IMR-90 (cell line): Measurements from ENCODE around the gene CPLX4. TPM values are rescaled to one million over a fixed set of nuclear protein-coding genes. Genes with fewer than 3 reads are reported as not detected.

ENCODE experiments used
- ATAC-seq: fragments of 200-7000 bp; cut with Tn5 transposase; 2 replicates; pipeline ENCODE4 v1.9.1; 2020; ENCODE audit warnings: low read depth, mild to moderate bottlenecking, moderate library complexity
- BruUV-seq: library from RNA; stranded (reverse); fragments of 400-500 nt; replicated peaks from 2 replicates; lab custom pipeline; 2021; lab: Mats Ljungman, UMichigan
- CTCF ChIA-PET: fragments of 300-600 bp; formaldehyde crosslinking; extraction: SDS; loops from one replicate; lab custom pipeline; 2021; ENCODE audit warnings: antibody characterized with exemption; lab: Yijun Ruan, JAX
- POLR2A ChIA-PET: fragments of 300-600 bp; sonication (Branson Sonifier 250); formaldehyde crosslinking; loops from one replicate; lab custom pipeline; 2022; ENCODE audit warnings: antibody characterized with exemption; ENCODE audit not compliant: unreplicated experiment; lab: Charles Lee
- DNase-seq: peaks from one replicate; pipeline ENCODE4 v3.0.0; 2013
- H2AFZ ChIP-seq: replicated peaks from 2 replicates; pipeline ENCODE3; 2013; ENCODE audit warnings: low read length, mild to moderate bottlenecking; ENCODE audit not compliant: poor library complexity
- H2AK5ac ChIP-seq: 2 replicates; pipeline ENCODE4 v1.6.1; 2013; ENCODE audit warnings: low read depth, low read length, inconsistent platforms
- H2AK9ac ChIP-seq: replicated peaks from 2 replicates; pipeline ENCODE3; 2013; ENCODE audit warnings: mild to moderate bottlenecking, low read depth, low read length, moderate library complexity; ENCODE audit not compliant: poor library complexity
- H2BK120ac ChIP-seq: 2 replicates; pipeline ENCODE4 v1.6.1; 2013; ENCODE audit warnings: low read depth, low read length, inconsistent platforms
- H2BK15ac ChIP-seq: 3 replicates; pipeline ENCODE4 v1.6.1; 2013; ENCODE audit warnings: low read depth, low read length, inconsistent platforms
- H2BK20ac ChIP-seq: 2 replicates; pipeline ENCODE4 v1.6.1; 2013; ENCODE audit warnings: low read depth, mild to moderate bottlenecking, inconsistent platforms, low read length, moderate library complexity
- H2BK5ac ChIP-seq: 2 replicates; pipeline ENCODE4 v1.6.1; 2013; ENCODE audit warnings: mild to moderate bottlenecking, low read depth, low read length, inconsistent platforms; ENCODE audit not compliant: poor library complexity, severe bottlenecking
- H3K14ac ChIP-seq: replicated peaks from 2 replicates; pipeline ENCODE4 v1.6.1; 2013; ENCODE audit warnings: low read depth, low read length, inconsistent platforms
- H3K18ac ChIP-seq: 2 replicates; pipeline ENCODE4 v1.6.1; 2013; ENCODE audit warnings: low read depth, low read length, control low read depth
- H3K23ac ChIP-seq: 2 replicates; pipeline ENCODE4 v1.6.1; 2013; ENCODE audit warnings: low read depth, low read length, inconsistent platforms
- H3K27ac ChIP-seq: 2 replicates; pipeline ENCODE4 v1.5.1; 2013; ENCODE audit warnings: mild to moderate bottlenecking, control low read depth, low read length; ENCODE audit not compliant: insufficient read depth
- H3K27me3 ChIP-seq: 2 replicates; pipeline ENCODE4 v1.6.1; 2013; ENCODE audit warnings: low read length; ENCODE audit not compliant: control insufficient read depth, insufficient read depth
- H3K36me3 ChIP-seq: 2 replicates; pipeline ENCODE4 v1.6.1; 2013; ENCODE audit warnings: low read length, mixed read lengths; ENCODE audit not compliant: control insufficient read depth, insufficient read depth
- H3K4ac ChIP-seq: 2 replicates; pipeline ENCODE4 v1.6.1; 2013; ENCODE audit warnings: low read depth, low read length, inconsistent platforms
- H3K4me1 ChIP-seq: 2 replicates; pipeline ENCODE4 v1.6.1; 2013; ENCODE audit warnings: low read length, mixed read lengths; ENCODE audit not compliant: control insufficient read depth, insufficient read depth
- H3K4me2 ChIP-seq: 2 replicates; pipeline ENCODE4 v1.6.1; 2013; ENCODE audit warnings: low read depth, mild to moderate bottlenecking, control low read depth, low read length, moderate library complexity
- H3K4me3 ChIP-seq: 2 replicates; pipeline ENCODE4 v1.5.1; 2013; ENCODE audit warnings: low read depth, mild to moderate bottlenecking, control low read depth, low read length, moderate library complexity; ENCODE audit not compliant: insufficient read depth
- H3K56ac ChIP-seq: 2 replicates; pipeline ENCODE4 v1.6.1; 2013; ENCODE audit warnings: low read length, inconsistent platforms; ENCODE audit not compliant: insufficient read depth; ENCODE audit errors: extremely low read depth
- H3K79me1 ChIP-seq, 2 experiments: 2 replicates each; pipeline ENCODE4 v1.6.1; 2013; ENCODE audit warnings: low read length in 2 of 2, inconsistent platforms in 1 of 2, low read depth in 1 of 2
- H3K9ac ChIP-seq: 2 replicates; pipeline ENCODE4 v1.6.1; 2013; ENCODE audit warnings: low read depth, low read length, control low read depth
- H3K9me1 ChIP-seq: 2 replicates; pipeline ENCODE4 v1.6.1; 2013; ENCODE audit warnings: low read length, inconsistent platforms; ENCODE audit not compliant: insufficient read depth
- H3K9me3 ChIP-seq: 2 replicates; pipeline ENCODE4 v1.6.1; 2013; ENCODE audit warnings: low read length; ENCODE audit not compliant: control insufficient read depth, insufficient read depth
- H4K20me1 ChIP-seq: 2 replicates; pipeline ENCODE4 v1.6.1; 2013; ENCODE audit warnings: low read length, inconsistent platforms; ENCODE audit not compliant: insufficient read depth
- H4K5ac ChIP-seq: 2 replicates; pipeline ENCODE4 v1.6.1; 2013; ENCODE audit warnings: mild to moderate bottlenecking, low read depth, low read length, control low read depth
- H4K8ac ChIP-seq, 2 experiments: 2 replicates each; pipeline ENCODE4 v1.6.1; 2013; ENCODE audit warnings: low read depth in 2 of 2, low read length in 2 of 2, control low read depth in 1 of 2, inconsistent platforms in 1 of 2
- H4K91ac ChIP-seq: 2 replicates; pipeline ENCODE4 v1.6.1; 2013; ENCODE audit warnings: low read depth, low read length, inconsistent platforms; ENCODE audit not compliant: insufficient read depth
- BHLHE40 ChIP-seq: fragments of 150-350 bp; IDR thresholded peaks from 2 replicates; pipeline ENCODE4 v1.6.1; 2016; ENCODE audit warnings: mild to moderate bottlenecking, low read depth, low read length
- FOS ChIP-seq: fragments of 150-350 bp; IDR thresholded peaks from 2 replicates; pipeline ENCODE4 v1.6.1; 2016; ENCODE audit warnings: low read depth, low read length
- POLR2A ChIP-seq: IDR thresholded peaks from 2 replicates; pipeline ENCODE4 v1.6.1; 2012; ENCODE audit warnings: mild to moderate bottlenecking, low read depth, low read length
- RAD21 ChIP-seq: IDR thresholded peaks from 2 replicates; pipeline ENCODE4 v1.6.1; 2012; ENCODE audit warnings: low read length, improper control_type of control experiment
- RCOR1 ChIP-seq: IDR thresholded peaks from 2 replicates; pipeline ENCODE4 v1.6.1; 2012; ENCODE audit warnings: mild to moderate bottlenecking, low read length, improper control_type of control experiment; ENCODE audit not compliant: insufficient replicate concordance
- WGBS, 2 experiments: methylation state at CpG; one replicate each; pipeline versions ENCODE4 v1.1.5 to v1.1.7; 2013; ENCODE audit warnings: missing lambda C conversion rate in 2 of 2; ENCODE audit not compliant: insufficient read length in 1 of 2; ENCODE audit errors: extremely low coverage in 2 of 2; 5-methylcytosine and 5-hydroxymethylcytosine counted together
- dilution Hi-C: fragments of 300-500 bp; cut with HindIII; formaldehyde crosslinking; loops from one replicate; pipeline ENCODE4 v1.14.3; 2018; ENCODE audit warnings: low sequenced_read_pairs; ENCODE audit not compliant: unreplicated experiment
- in situ Hi-C: fragments of 300-500 bp; cut with MboI; formaldehyde crosslinking; loops from 3 replicates; pipeline ENCODE4 v1.14.3; 2019; ENCODE audit warnings: low sequenced_read_pairs, inconsistent platforms, mixed read lengths
- intact Hi-C: fragments of 100-400 bp; cut with micrococcal nuclease; formaldehyde crosslinking; loops from 2 replicates; pipeline ENCODE4 v1.10.0; 2022
- polyA plus RNA-seq, 3 experiments: library from polyadenylated mRNA; depleted of rRNA; stranded (reverse); fragments of >200 nt; gene quantifications; 2 replicates each; pipeline ENCODE4 v1.2.3, GENCODE V29; 2012; ENCODE audit warnings: low replicate concordance in 1 of 3
- total RNA-seq: library from RNA; depleted of rRNA; stranded (reverse); fragments of >200 nt; gene quantifications from 2 replicates; pipeline ENCODE4 v1.2.3, GENCODE V29; 2012
- TF ChIP-seq, protein P1 (sequence below): conservative IDR thresholded peaks from 2 replicates; pipeline ENCODE4 v1.5.1; 2012; ENCODE audit warnings: mild to moderate bottlenecking, low read depth, low read length, improper control_type of control experiment

The CPLX4 gene
- total and polyA plus RNA-seq, 2 of the 4 experiments (the other 2 are of a cell fraction): not detected

DNA sequence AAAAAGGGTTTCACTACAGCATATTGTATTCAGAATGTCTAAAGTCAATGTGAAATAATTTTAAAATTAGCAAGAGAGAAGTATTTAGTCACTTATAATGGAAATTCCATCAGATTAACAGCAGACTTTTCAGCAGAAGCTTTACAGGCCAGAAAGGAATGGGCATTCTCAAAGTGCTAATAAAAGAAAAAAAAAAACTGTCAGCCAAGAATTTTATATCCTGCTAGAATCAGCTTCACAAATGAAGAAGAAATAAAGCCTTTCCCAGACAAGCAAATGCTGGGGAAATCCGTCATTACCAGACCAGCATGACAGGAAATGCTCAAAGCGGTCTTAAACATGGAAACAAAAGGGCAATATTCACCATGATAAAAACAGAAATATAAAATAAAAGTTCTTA, 21.9 kb upstream of the CPLX4 start:
- H2BK5ac ChIP-seq: no peak overlapping the region
- intact Hi-C loops (no loop called here), dilution Hi-C loops (no loop called here), in situ Hi-C loops (no loop called here)
- H3K14ac ChIP-seq: no peak overlapping the region
- no peak overlapping the region for H4K5ac ChIP-seq
- no peak overlapping the region for H3K4me2 ChIP-seq
- H3K9me1 ChIP-seq: peaks cover 7% of the 10 kb centered on the region; the same call in 1 of the 2 replicates
- H3K27me3 ChIP-seq: no peaks in the 10 kb centered on the region
- H4K20me1 ChIP-seq: peaks cover 26% of the 10 kb centered on the region; the same call in 1 of the 2 replicates
- H2BK20ac ChIP-seq: no peak overlapping the region
- ChIA-PET CTCF (no interaction called here), POLR2A (no interaction called here)
- H3K4me3 ChIP-seq: no peak overlapping the region
- peaks cover 27% of the 10 kb centered on the region for H3K36me3 ChIP-seq
- no peak for DNase-seq
- H3K18ac ChIP-seq: no peak overlapping the region
- H4K8ac ChIP-seq: no peak overlapping the region
- H2AK5ac ChIP-seq: no peak overlapping the region
- H3K9ac ChIP-seq: no peak overlapping the region
- no peak overlapping the region for H2BK15ac ChIP-seq
- no peak overlapping the region for H2BK120ac ChIP-seq
- H3K9me3 ChIP-seq: peaks cover 2% of the 10 kb centered on the region; the same call in 1 of the 2 replicates
- H4K91ac ChIP-seq: no peak overlapping the region
- H3K79me1 ChIP-seq: peaks cover 21 to 47% of the 10 kb centered on the region in 2 experiments
- H3K23ac ChIP-seq: no peak overlapping the region
- no CpG with 5 or more reads among the region's 2 CpGs for WGBS, 2 experiments
- H3K4me1 ChIP-seq: no peaks in the 10 kb centered on the region
- no peak for ATAC-seq
- BruUV-seq: no TSS peak
- no peak overlapping the region for H3K56ac ChIP-seq
- TF ChIP-seq, protein P1, sequence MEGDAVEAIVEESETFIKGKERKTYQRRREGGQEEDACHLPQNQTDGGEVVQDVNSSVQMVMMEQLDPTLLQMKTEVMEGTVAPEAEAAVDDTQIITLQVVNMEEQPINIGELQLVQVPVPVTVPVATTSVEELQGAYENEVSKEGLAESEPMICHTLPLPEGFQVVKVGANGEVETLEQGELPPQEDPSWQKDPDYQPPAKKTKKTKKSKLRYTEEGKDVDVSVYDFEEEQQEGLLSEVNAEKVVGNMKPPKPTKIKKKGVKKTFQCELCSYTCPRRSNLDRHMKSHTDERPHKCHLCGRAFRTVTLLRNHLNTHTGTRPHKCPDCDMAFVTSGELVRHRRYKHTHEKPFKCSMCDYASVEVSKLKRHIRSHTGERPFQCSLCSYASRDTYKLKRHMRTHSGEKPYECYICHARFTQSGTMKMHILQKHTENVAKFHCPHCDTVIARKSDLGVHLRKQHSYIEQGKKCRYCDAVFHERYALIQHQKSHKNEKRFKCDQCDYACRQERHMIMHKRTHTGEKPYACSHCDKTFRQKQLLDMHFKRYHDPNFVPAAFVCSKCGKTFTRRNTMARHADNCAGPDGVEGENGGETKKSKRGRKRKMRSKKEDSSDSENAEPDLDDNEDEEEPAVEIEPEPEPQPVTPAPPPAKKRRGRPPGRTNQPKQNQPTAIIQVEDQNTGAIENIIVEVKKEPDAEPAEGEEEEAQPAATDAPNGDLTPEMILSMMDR: no peak
- no peak for TF ChIP-seq BHLHE40
- TF ChIP-seq RCOR1: no peak
- TF ChIP-seq RAD21: no peak
- no peak for TF ChIP-seq FOS
- no peak for TF ChIP-seq POLR2A
- no peak overlapping the region for H2AFZ ChIP-seq
- no peak overlapping the region for H2AK9ac ChIP-seq
- H3K4ac ChIP-seq: no peak overlapping the region
- H3K27ac ChIP-seq: no peak overlapping the region
